Neutrophil (primary cell): Measurements from ENCODE around the gene POM121L12.

Source experiments
- H3K27ac ChIP-seq: fragments of 200-600 bp; sonication (generic); 2 replicates; pipeline ENCODE4 v1.5.1; 2016; ENCODE audit warnings: mild to moderate bottlenecking, moderate library complexity
- H3K27me3 ChIP-seq: fragments of 200-600 bp; sonication (generic); 2 replicates; pipeline ENCODE4 v1.6.0; 2016; ENCODE audit warnings: mild to moderate bottlenecking
- H3K36me3 ChIP-seq: fragments of 200-600 bp; sonication (generic); 2 replicates; pipeline ENCODE4 v1.5.1; 2017
- H3K4me1 ChIP-seq, 2 experiments: fragments of 200-600 bp in 1 of 2; sonication (generic) in 1 of 2; 1 replicate in 1 of 2; 2 replicates in 1 of 2; pipeline versions ENCODE4 v1.5.1 to v1.6.1; 2013 to 2016; ENCODE audit warnings: low read depth in 1 of 2, low read length in 1 of 2, mild to moderate bottlenecking in 1 of 2, moderate library complexity in 1 of 2; ENCODE audit not compliant: control insufficient read depth in 1 of 2, insufficient read depth in 1 of 2
- H3K4me3 ChIP-seq, 2 experiments: fragments of 200-600 bp in 1 of 2; sonication (generic) in 1 of 2; 1 replicate in 1 of 2; 2 replicates in 1 of 2; pipeline ENCODE4 v1.5.1; 2013 to 2016; ENCODE audit warnings: low read depth in 1 of 2, low read length in 1 of 2, mild to moderate bottlenecking in 1 of 2, moderate library complexity in 1 of 2
- H3K9me3 ChIP-seq: fragments of 200-600 bp; sonication (generic); 2 replicates; pipeline ENCODE4 v1.5.1; 2016
- TF ChIP-seq, protein P1 (sequence below): fragments of 200-600 bp; sonication (generic); IDR thresholded peaks from 2 replicates; pipeline ENCODE4 v1.5.1; 2016; ENCODE audit warnings: antibody characterized with exemption

Gene POM121L12

GRCh38 chr7:53002389-53002788, 33.0 kb upstream of the POM121L12 start:
- Histone ChIP-seq H3K4me1 (no peaks in the 10 kb centered on the region), H3K4me3 (no peak overlapping the region), H3K27me3 (no peaks in the 10 kb centered on the region), H3K27ac (no peak overlapping the region), H3K36me3 (no peaks in the 10 kb centered on the region), H3K9me3 (peaks cover 6% of the 10 kb centered on the region)
- TF ChIP-seq, protein P1, sequence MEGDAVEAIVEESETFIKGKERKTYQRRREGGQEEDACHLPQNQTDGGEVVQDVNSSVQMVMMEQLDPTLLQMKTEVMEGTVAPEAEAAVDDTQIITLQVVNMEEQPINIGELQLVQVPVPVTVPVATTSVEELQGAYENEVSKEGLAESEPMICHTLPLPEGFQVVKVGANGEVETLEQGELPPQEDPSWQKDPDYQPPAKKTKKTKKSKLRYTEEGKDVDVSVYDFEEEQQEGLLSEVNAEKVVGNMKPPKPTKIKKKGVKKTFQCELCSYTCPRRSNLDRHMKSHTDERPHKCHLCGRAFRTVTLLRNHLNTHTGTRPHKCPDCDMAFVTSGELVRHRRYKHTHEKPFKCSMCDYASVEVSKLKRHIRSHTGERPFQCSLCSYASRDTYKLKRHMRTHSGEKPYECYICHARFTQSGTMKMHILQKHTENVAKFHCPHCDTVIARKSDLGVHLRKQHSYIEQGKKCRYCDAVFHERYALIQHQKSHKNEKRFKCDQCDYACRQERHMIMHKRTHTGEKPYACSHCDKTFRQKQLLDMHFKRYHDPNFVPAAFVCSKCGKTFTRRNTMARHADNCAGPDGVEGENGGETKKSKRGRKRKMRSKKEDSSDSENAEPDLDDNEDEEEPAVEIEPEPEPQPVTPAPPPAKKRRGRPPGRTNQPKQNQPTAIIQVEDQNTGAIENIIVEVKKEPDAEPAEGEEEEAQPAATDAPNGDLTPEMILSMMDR = no peak

DNA sequence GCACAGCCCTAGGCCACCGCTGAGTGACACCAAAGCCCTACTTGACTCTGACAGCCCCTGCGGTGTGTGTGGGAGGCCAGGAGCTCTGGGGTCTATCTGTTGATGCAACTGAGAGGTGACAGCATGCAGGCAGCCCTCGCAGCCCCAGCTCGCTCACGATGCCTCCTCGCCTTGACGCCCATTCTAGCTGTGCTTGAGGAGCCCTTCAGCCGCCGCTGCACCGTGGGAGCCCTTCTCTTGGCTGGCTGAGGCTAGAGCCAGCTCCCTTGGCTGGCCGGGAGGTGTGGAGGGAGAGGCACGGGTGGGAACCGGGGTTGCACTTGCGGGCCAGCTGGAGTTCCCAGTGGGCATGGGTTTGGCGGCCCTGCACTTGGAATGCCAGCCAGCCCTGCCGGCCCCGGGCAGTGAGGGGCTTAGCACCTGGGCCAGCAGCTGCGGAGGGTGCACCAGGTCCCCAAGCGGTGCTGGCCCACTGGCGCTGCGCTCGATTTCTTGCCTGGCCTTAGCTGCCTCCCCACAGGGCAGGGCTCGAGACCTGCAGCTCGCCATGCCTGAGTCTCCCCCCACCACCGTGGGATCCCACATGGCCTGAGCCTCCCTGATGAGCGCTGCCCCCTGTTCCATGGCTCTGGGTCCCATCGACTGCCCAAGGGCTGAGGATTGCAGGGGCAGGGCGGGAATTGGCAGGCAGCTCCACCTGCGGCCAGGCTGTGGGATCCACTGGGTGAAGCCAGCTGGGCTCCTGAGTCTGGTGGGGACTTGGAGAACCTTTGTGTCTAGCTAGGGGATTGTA, 31.6 kb upstream of the POM121L12 start:
- no peaks in the 10 kb centered on the region for H3K27me3 ChIP-seq
- no peak overlapping the region for H3K4me3 ChIP-seq
- H3K36me3 ChIP-seq = no peaks in the 10 kb centered on the region
- H3K9me3 ChIP-seq = peaks cover 6% of the 10 kb centered on the region
- TF ChIP-seq, protein P1 = no peak
- no peaks in the 10 kb centered on the region for H3K4me1 ChIP-seq
- H3K27ac ChIP-seq = no peak overlapping the region

DNA sequence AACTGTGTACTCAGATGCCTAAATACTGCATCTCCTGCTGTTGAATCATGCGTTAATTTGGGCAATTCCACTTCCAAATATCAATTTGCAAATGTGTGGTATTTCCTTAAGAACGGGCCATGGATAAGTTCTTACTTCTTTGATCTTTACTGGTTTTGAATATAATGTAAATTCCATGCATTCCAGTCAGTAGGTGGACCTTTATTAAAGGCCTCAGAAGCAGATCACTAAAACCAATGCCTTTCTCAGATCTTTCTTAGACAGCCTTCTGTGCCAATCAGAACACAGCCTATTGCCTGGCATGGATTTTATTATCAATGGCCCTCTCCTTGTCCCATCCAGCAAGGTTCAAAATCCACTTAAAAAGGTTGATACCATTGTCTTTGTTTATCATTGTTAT, 21.5 kb upstream of the POM121L12 start:
- H3K4me1 ChIP-seq = no peaks in the 10 kb centered on the region
- H3K36me3 ChIP-seq = no peaks in the 10 kb centered on the region
- peaks cover 3% of the 10 kb centered on the region for H3K9me3 ChIP-seq
- TF ChIP-seq, protein P1 = no peak
- no peak overlapping the region for H3K4me3 ChIP-seq
- no peak overlapping the region for H3K27ac ChIP-seq
- H3K27me3 ChIP-seq = no peaks in the 10 kb centered on the region

GRCh38 chr7:53015463-53015862, 20.0 kb upstream of the POM121L12 start:
- Histone ChIP-seq H3K27ac (no peak overlapping the region), H3K27me3 (no peaks in the 10 kb centered on the region), H3K9me3 (peaks cover 3% of the 10 kb centered on the region), H3K4me1 (no peaks in the 10 kb centered on the region), H3K36me3 (no peaks in the 10 kb centered on the region), H3K4me3 (no peak overlapping the region)
- TF ChIP-seq, protein P1 = no peak

DNA sequence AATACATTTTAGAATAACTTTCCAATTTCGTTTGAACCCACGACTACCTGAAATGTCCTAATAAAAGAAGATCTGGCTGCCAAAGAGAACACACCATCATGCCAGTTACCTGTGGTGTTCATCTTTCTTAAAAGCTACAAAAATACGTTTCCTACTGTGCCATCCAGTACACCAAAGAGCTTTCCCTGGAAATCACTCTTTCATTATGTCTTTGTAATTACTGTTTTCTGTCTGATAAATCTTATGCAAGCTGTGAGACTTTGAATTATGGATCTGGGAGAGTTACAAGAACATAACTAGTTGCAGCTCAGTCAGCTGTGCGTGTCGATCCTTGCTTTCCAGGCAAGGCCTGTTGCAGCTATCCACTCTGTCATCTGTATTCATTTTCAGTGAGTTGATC, 12.5 kb upstream of the POM121L12 start:
- TF ChIP-seq, protein P1 = no peak
- no peaks in the 10 kb centered on the region for H3K4me1 ChIP-seq
- H3K36me3 ChIP-seq = no peaks in the 10 kb centered on the region
- no peaks in the 10 kb centered on the region for H3K9me3 ChIP-seq
- H3K4me3 ChIP-seq = no peak overlapping the region
- no peak overlapping the region for H3K27ac ChIP-seq
- H3K27me3 ChIP-seq = no peaks in the 10 kb centered on the region
